ENCODE data around the gene LYPD6B.

The LYPD6B gene

DNA sequence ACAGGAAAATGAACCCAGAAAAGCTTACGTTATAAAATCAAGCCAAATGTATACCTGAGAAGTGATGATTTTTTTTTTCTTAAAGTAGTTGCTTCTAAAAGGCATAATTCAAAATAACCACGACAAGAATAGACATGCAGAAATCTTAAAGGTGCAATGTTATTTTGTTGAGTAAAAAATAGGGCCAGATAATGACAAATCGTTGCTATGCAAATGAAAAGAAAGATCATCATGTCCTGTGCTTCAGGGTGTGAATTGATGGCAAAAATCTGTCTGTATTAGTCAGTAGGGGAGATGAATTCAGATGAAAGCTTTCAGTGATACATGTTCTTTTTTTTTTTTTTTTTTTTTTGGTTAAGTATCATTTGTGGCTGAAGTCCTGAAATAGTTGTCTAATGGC, 24.0 kb downstream of the LYPD6B start:
- Histone ChIP-seq H3K9me3 (no peaks in the 10 kb centered on the region), H3K4me1 (no peaks in the 10 kb centered on the region), H3K27me3 (no peaks in the 10 kb centered on the region), H3K36me3 (no peaks in the 10 kb centered on the region), H3K4me3 (ENCODE audit: low read depth, low read length) (no peak overlapping the region)
- DNase-seq = no peak
- TF ChIP-seq, protein P1, sequence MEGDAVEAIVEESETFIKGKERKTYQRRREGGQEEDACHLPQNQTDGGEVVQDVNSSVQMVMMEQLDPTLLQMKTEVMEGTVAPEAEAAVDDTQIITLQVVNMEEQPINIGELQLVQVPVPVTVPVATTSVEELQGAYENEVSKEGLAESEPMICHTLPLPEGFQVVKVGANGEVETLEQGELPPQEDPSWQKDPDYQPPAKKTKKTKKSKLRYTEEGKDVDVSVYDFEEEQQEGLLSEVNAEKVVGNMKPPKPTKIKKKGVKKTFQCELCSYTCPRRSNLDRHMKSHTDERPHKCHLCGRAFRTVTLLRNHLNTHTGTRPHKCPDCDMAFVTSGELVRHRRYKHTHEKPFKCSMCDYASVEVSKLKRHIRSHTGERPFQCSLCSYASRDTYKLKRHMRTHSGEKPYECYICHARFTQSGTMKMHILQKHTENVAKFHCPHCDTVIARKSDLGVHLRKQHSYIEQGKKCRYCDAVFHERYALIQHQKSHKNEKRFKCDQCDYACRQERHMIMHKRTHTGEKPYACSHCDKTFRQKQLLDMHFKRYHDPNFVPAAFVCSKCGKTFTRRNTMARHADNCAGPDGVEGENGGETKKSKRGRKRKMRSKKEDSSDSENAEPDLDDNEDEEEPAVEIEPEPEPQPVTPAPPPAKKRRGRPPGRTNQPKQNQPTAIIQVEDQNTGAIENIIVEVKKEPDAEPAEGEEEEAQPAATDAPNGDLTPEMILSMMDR (IDR thresholded peaks at IDR 0.05; ENCODE audit: low read depth, low read length) = no peak

DNA sequence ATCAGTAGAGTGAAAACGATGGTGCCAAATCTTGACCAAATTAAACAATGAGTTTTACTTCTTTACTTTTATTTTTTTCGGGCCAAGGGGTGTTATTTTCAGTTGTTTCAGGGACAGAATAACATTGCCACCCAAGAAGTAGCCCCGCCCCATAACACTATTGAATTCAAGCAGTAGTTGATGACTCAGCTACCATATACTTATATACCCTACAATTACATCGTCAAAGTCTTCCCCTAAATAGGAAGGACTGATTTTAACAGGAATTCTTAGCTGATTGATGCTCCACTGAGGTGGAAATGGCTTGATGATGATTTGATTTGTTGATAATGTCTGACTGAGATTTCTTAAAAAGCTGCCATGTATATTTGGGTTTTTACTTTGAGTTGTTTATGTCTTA, 24.7 kb downstream of the LYPD6B start:
- Histone ChIP-seq H3K9me3 (no peaks in the 10 kb centered on the region), H3K4me3 (ENCODE audit: low read depth, low read length) (no peak overlapping the region), H3K27me3 (no peaks in the 10 kb centered on the region), H3K4me1 (no peaks in the 10 kb centered on the region), H3K36me3 (no peaks in the 10 kb centered on the region)
- TF ChIP-seq, protein P1 (IDR thresholded peaks at IDR 0.05; ENCODE audit: low read depth, low read length) = no peak
- DNase-seq = no peak

DNA sequence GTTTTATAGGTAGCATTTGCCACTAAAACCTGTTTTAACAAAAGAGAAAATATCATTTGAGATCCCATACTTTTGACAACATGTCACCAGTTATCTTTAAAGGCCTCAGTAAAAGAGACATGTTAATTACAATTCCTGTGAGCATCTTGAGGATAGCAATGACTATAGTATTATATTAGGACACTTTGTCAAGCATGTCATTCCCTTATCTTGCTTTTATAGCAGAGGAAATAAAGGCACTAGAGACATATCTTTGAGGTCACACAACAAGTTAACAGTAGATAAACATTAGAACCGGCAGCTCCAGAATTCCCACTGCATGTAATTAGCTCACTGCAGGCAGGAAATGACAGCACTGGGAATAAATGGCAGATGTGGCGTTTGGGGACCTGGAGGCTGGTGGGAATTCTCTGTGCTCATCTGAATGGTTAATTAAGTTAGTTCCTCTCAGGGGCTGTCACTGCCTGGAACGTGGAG, 25.9 kb downstream of the LYPD6B start:
- Histone ChIP-seq H3K4me1 (no peaks in the 10 kb centered on the region), H3K4me3 (ENCODE audit: low read depth, low read length) (no peak overlapping the region), H3K36me3 (no peaks in the 10 kb centered on the region), H3K9me3 (no peaks in the 10 kb centered on the region), H3K27me3 (no peaks in the 10 kb centered on the region)
- TF ChIP-seq, protein P1 (IDR thresholded peaks at IDR 0.05; ENCODE audit: low read depth, low read length) = no peak
- DNase-seq = no peak

DNA sequence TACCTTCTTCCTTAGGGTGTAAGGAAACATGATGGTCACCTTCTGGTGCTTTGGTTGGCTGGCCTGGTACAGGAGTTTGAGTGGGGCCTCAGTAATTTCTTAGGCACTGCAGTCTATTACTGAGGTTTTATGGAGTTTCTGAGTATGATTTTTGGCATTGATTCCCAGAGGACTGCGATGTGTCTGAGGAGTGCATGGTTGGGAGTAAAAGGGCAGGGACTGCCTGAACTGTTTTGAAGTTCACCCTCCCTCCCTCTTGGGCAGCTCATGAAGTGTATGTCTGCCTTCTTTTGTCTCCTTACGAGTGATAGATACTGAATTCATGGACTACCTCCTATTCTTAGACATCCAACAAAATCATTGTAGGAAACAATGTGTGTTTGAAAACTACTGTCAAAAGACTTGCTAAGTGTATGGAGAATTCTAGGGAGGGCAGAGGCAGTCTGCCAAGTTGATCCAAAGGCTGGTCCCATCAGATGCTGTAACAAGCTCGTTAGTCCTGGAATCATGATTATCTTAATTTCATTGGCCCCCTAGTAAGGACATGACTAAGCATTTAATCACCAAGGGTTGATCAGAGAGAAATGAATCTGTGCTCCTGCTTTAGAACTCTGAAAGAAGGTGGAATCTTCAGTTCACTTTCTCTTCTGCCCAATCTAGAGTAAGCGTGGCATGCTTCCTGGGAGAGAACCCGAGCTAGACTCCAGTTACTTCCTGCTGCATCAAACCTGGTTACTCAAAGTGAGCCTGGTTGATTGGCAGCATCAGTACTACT, 26.5 kb downstream of the LYPD6B start:
- no peaks in the 10 kb centered on the region for H3K4me1 ChIP-seq
- no peaks in the 10 kb centered on the region for H3K27me3 ChIP-seq
- DNase-seq = no peak
- TF ChIP-seq, protein P1 (IDR thresholded peaks at IDR 0.05; ENCODE audit: low read depth, low read length) = no peak
- H3K4me3 ChIP-seq (ENCODE audit: low read depth, low read length) = no peak overlapping the region
- H3K9me3 ChIP-seq = no peaks in the 10 kb centered on the region
- H3K36me3 ChIP-seq = no peaks in the 10 kb centered on the region

DNA sequence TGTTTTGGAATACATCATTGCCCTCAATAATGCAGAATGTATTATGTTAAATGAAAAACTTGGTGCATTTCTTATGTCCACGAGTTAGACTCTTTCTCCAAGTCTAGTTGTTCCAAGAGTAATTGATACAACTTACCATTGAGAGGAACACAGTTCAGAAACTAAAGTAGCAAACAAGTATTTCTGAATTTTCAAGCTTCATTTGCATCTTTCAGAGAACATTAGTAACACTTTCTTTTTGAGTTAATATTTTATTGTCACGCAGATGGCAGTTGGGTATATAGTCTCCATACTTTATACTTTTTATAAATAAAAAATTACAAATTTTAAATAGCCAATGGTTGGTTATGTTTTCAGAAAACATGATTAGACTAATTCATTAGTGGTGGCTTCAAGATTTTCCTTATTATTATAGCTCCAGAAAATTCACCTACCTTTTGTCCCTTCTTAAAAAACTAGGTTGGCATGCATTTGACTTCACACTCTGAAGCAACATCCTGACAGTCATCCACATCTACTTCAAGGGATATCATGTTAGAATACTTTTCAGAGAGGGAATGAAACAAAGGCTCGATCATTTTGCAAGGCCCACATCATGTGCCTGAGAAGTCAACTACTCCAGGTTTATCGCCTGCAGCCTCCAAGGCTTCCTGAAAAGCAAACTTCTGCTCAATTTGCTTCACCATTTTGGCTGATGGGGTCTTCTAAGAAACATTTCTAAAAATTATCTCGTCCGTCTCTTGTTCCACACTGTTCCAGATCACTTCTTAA, 29.9 kb downstream of the LYPD6B start:
- H3K4me1 ChIP-seq = no peaks in the 10 kb centered on the region
- TF ChIP-seq, protein P1 (IDR thresholded peaks at IDR 0.05; ENCODE audit: low read depth, low read length) = no peak

More for the DNA sequence above, 29.9 kb downstream of the LYPD6B start:
- H3K36me3 ChIP-seq = no peaks in the 10 kb centered on the region
- H3K27me3 ChIP-seq = no peaks in the 10 kb centered on the region
- DNase-seq = no peak
- H3K4me3 ChIP-seq (ENCODE audit: low read depth, low read length) = no peak overlapping the region
- H3K9me3 ChIP-seq = no peaks in the 10 kb centered on the region

Measured in BE2C (cell line).